GM20000 (cell line): ENCODE measurements around the gene PRR12.

ENCODE experiments used
- DNase-seq: peaks from one replicate; pipeline ENCODE4 v3.0.0; 2012; ENCODE audit warnings: low spot score
- TF ChIP-seq, protein P1 (sequence below): IDR thresholded peaks from 2 replicates; pipeline ENCODE4 v1.5.1; 2012; ENCODE audit warnings: mild to moderate bottlenecking, control low read depth; ENCODE audit errors: extremely low read depth, missing control alignments

Gene PRR12

DNA sequence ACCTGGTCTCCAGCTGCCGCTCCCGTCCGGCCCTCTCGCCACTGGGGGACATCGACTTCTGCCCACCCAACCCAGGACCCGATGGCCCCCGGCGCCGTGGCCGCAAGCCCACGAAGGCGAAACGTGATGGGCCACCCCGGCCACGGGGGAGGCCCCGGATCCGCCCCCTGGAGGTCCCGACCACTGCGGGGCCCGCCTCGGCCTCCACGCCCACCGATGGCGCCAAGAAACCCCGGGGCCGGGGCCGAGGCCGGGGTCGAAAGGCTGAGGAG lies 6.7 kb downstream of the PRR12 start:
- DNase-seq = peak; percentile 11
- TF ChIP-seq, protein P1, sequence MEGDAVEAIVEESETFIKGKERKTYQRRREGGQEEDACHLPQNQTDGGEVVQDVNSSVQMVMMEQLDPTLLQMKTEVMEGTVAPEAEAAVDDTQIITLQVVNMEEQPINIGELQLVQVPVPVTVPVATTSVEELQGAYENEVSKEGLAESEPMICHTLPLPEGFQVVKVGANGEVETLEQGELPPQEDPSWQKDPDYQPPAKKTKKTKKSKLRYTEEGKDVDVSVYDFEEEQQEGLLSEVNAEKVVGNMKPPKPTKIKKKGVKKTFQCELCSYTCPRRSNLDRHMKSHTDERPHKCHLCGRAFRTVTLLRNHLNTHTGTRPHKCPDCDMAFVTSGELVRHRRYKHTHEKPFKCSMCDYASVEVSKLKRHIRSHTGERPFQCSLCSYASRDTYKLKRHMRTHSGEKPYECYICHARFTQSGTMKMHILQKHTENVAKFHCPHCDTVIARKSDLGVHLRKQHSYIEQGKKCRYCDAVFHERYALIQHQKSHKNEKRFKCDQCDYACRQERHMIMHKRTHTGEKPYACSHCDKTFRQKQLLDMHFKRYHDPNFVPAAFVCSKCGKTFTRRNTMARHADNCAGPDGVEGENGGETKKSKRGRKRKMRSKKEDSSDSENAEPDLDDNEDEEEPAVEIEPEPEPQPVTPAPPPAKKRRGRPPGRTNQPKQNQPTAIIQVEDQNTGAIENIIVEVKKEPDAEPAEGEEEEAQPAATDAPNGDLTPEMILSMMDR = no peak

DNA sequence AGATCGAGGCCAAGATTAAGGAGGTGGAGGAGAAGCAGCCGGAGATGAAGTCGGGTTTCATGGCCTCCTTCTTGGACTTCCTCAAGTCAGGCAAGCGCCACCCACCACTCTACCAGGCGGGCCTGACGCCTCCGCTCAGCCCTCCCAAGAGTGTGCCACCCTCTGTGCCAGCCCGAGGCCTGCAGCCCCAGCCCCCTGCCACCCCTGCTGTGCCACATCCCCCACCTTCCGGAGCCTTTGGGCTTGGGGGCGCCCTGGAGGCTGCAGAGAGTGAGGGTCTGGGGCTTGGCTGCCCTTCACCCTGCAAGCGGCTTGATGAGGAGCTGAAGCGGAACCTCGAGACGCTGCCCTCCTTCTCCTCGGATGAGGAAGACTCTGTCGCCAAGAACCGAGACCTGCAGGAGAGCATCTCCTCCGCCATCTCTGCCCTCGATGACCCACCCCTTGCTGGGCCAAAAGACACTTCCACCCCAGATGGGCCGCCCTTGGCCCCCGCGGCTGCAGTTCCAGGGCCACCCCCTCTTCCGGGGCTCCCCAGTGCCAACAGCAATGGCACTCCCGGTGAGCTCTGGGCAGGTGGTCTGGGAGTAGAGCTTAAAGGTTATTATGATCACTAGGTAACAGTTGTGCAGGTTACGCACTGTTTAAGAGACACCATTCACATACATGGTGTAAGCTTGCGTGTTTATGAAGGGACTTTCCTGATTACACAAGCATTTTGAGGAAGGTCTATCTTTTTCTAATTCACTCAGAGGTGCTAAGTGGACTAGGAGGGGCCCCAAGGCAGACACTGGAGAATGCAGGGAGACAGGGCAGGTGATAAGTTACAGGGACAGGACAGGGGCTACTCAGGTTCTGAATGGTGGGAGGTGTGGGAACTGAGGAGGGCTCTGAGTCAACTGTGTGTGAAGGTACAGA lies 8.7 kb downstream of the PRR12 start:
- peak; percentile 40 for DNase-seq
- TF ChIP-seq, protein P1 = no peak

DNA sequence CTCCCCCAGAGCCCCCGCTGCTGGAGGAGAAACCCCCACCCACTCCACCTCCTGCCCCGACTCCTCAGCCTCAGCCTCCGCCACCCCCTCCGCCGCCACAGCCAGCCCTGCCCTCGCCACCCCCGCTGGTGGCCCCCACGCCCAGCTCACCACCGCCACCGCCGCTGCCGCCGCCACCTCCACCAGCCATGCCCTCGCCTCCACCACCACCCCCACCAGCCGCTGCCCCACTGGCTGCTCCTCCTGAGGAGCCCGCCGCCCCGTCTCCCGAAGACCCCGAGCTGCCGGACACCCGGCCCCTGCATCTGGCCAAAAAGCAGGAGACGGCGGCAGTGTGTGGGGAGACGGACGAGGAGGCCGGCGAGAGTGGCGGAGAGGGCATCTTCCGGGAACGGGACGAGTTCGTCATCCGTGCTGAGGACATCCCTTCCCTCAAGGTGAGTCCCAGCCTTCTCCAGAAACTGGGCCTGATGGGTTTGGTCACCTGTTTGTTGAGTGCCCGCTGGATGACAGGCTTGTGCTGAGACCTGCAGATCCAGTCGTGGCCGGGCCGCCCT lies 10.6 kb downstream of the PRR12 start:
- peak; percentile 12 for DNase-seq
- TF ChIP-seq, protein P1 = no peak

DNA sequence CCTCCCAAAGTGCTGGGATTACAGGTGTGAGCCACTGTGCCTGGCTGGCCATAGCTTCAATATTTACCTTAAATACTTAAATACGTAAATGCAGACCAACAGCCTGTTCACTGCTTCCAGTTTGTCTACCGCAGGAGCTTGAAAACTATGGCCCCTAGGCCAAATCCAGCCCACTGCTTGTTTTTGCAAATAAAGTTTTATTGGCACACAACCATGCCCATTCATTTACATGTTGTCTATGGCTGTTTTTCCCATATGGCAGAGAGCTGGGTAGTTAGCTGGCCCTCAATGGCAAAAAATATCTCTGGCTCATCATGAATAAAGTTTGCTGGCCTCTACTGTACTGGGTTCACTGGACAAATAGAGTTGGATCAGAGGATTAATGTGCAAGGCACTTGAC lies 11.8 kb downstream of the PRR12 start:
- TF ChIP-seq, protein P1 = no peak
- no peak for DNase-seq

- TF ChIP-seq, protein P1 = no peak
- DNase-seq = no peak
Measured at GRCh38 chr19:49605605-49606004, 14.6 kb downstream of the PRR12 start.

GRCh38 chr19:49609499-49610092 lies 18.6 kb downstream of the PRR12 start:
- TF ChIP-seq, protein P1 = no peak
- peak; percentile 4 for DNase-seq

GRCh38 chr19:49613374-49613773 lies 22.4 kb downstream of the PRR12 start:
- TF ChIP-seq, protein P1 = no peak
- no peak for DNase-seq
